HCT116 (cell line): Measurements from ENCODE around the gene LSM12. TPM values are rescaled to one million over a fixed set of nuclear protein-coding genes. Genes with fewer than 3 reads are reported as not detected.

Experiments used
- ATAC-seq: fragments of 200-7000 bp; cut with Tn5 transposase; 2 replicates; pipeline ENCODE4 v1.9.1; 2020; ENCODE audit warnings: mild to moderate bottlenecking, moderate library complexity
- BruUV-seq: library from RNA; stranded (reverse); fragments of 400-500 nt; replicated peaks from 2 replicates; lab custom pipeline; 2021; lab: Mats Ljungman, UMichigan
- CTCF ChIA-PET: fragments of 300-600 bp; sonication (Branson Sonifier 250); formaldehyde crosslinking; loops from one replicate; lab custom pipeline; 2021; ENCODE audit warnings: antibody characterized with exemption; lab: Charles Lee
- POLR2A ChIA-PET: fragments of 300-600, 350-600 bp; sonication (Branson Sonifier 250); formaldehyde crosslinking; loops from one replicate; lab custom pipeline; 2021; ENCODE audit warnings: antibody characterized with exemption; lab: Charles Lee
- RAD21 ChIA-PET, 2 experiments: fragments of 300-600 bp; sonication (Branson Sonifier 250); formaldehyde crosslinking; loops; one replicate each; lab custom pipeline; 2023; ENCODE audit warnings: low total read pairs in 2 of 2; ENCODE audit not compliant: uncharacterized antibody in 2 of 2, unreplicated experiment in 2 of 2, low non-redundant PET in 1 of 2; lab: Charles Lee
- DNase-seq: peaks from one replicate; pipeline ENCODE4 v3.0.0-alpha.2; 2010; ENCODE audit warnings: low read depth, low spot score
- H2AFZ ChIP-seq: fragments of 200-600 bp; shearing (Covaris generic), sonication (generic); 2 replicates; pipeline ENCODE4 v1.6.1; 2017; ENCODE audit warnings: low read depth, mixed run types, mixed read lengths, antibody characterized with exemption, low read length; ENCODE audit not compliant: poor library complexity, severe bottlenecking
- H3K27ac ChIP-seq: 2 replicates; pipeline ENCODE4 v1.5.1; 2012; ENCODE audit warnings: low read depth, low read length
- H3K27me3 ChIP-seq: fragments of 200-600 bp; sonication (generic); 2 replicates; pipeline ENCODE4 v1.6.1; 2016; ENCODE audit warnings: mixed run types, low read length, mixed read lengths; ENCODE audit not compliant: insufficient read depth
- H3K36me3 ChIP-seq, 2 experiments: fragments of 200-500 bp in 1 of 2; fragments of 200-600 bp in 1 of 2; sonication (Bioruptor generic) in 1 of 2; sonication (generic) in 1 of 2; 2 replicates each; pipeline versions ENCODE4 v1.5.1 to v1.6.1; 2014 to 2016; ENCODE audit warnings: low read length in 2 of 2, inconsistent platforms in 1 of 2, mixed read lengths in 1 of 2, mixed run types in 1 of 2; ENCODE audit not compliant: insufficient read depth in 2 of 2, control insufficient read depth in 1 of 2
- H3K4me1 ChIP-seq, 2 experiments: fragments of 200-600 bp in 1 of 2; sonication (generic) in 1 of 2; 2 replicates each; pipeline versions ENCODE4 v1.5.1 to v1.6.1; 2012 to 2017; ENCODE audit warnings: low read length in 2 of 2, inconsistent platforms in 1 of 2, mild to moderate bottlenecking in 1 of 2, mixed read lengths in 1 of 2, mixed run types in 1 of 2, moderate library complexity in 1 of 2; ENCODE audit not compliant: insufficient read depth in 2 of 2, control insufficient read depth in 1 of 2
- H3K4me2 ChIP-seq: fragments of 200-600 bp; sonication (generic); 2 replicates; pipeline ENCODE4 v1.6.1; 2017; ENCODE audit warnings: mixed run types, low read length, mixed read lengths
- H3K4me3 ChIP-seq, 2 experiments: fragments of 200-600 bp in 1 of 2; sonication (generic) in 1 of 2; replicated peaks in 1 of 2; 2 replicates each; pipeline ENCODE4 v1.5.1; 2011 to 2016; ENCODE audit warnings: low read length in 2 of 2, control low read depth in 1 of 2, low read depth in 1 of 2, mild to moderate bottlenecking in 1 of 2, mixed read lengths in 1 of 2, mixed run types in 1 of 2
- H3K79me2 ChIP-seq: fragments of 200-600 bp; sonication (generic); 2 replicates; pipeline ENCODE4 v1.6.1; 2017; ENCODE audit warnings: mild to moderate bottlenecking, mixed run types, low read length, moderate library complexity, mixed read lengths; ENCODE audit not compliant: insufficient read depth
- H3K9ac ChIP-seq: fragments of 200-600 bp; sonication (generic); 2 replicates; pipeline ENCODE4 v1.6.1; 2016; ENCODE audit warnings: low read length, mixed read lengths
- H3K9me2 ChIP-seq: fragments of 200-600 bp; sonication (generic), shearing (Covaris generic); 2 replicates; pipeline ENCODE4 v1.6.1; 2017; ENCODE audit warnings: mixed run types, mild to moderate bottlenecking, moderate library complexity; ENCODE audit not compliant: insufficient read depth
- H3K9me3 ChIP-seq, 2 experiments: fragments of 200-500 bp in 1 of 2; fragments of 200-600 bp in 1 of 2; sonication (Bioruptor generic) in 1 of 2; sonication (generic) in 1 of 2; 2 replicates each; pipeline ENCODE4 v1.6.1; 2014 to 2017; ENCODE audit warnings: low read length in 2 of 2, mixed read lengths in 2 of 2, inconsistent platforms in 1 of 2, low read depth in 1 of 2, mild to moderate bottlenecking in 1 of 2, mixed run types in 1 of 2, moderate library complexity in 1 of 2; ENCODE audit not compliant: control insufficient read depth in 1 of 2, insufficient read depth in 1 of 2
- H4K20me1 ChIP-seq: fragments of 200-600 bp; sonication (generic), shearing (Covaris generic); 2 replicates; pipeline ENCODE4 v1.6.1; 2017; ENCODE audit warnings: mixed run types, mild to moderate bottlenecking, moderate library complexity; ENCODE audit not compliant: insufficient read depth
- CBX3 ChIP-seq: IDR thresholded peaks from 2 replicates; pipeline ENCODE4 v1.6.1; 2012; ENCODE audit warnings: low read depth
- CEBPB ChIP-seq: IDR thresholded peaks from 2 replicates; pipeline ENCODE4 v1.6.1; 2012; ENCODE audit warnings: low read depth
- CTCF ChIP-seq, 3 experiments: fragments of 200-600 bp in 1 of 3; sonication (generic) in 1 of 3; IDR thresholded peaks in 2 of 3; conservative IDR thresholded peaks in 1 of 3; 2 replicates each; pipeline ENCODE4 v1.5.1; 2012 to 2017; ENCODE audit warnings: low read depth in 2 of 3, low read length in 2 of 3, antibody characterized with exemption in 1 of 3, borderline replicate concordance in 1 of 3, control low read depth in 1 of 3, mild to moderate bottlenecking in 1 of 3, mixed read lengths in 1 of 3, mixed run types in 1 of 3, moderate library complexity in 1 of 3; ENCODE audit not compliant: insufficient read depth in 1 of 3
- ELF1 ChIP-seq: IDR thresholded peaks from 2 replicates; pipeline ENCODE4 v1.6.1; 2012; ENCODE audit warnings: low read depth, borderline replicate concordance
- EZH2 ChIP-seq: fragments of 200-600 bp; sonication (generic); IDR thresholded peaks from 2 replicates; pipeline ENCODE4 v1.6.1; 2017; ENCODE audit warnings: antibody characterized with exemption, mixed run types
- EZH2phosphoT487 ChIP-seq: fragments of 200-600 bp; IDR thresholded peaks from 2 replicates; pipeline ENCODE4 v1.6.1; 2018; ENCODE audit warnings: antibody characterized with exemption, borderline replicate concordance
- FOSL1 ChIP-seq: IDR thresholded peaks from 2 replicates; pipeline ENCODE4 v1.6.1; 2012; ENCODE audit warnings: low read depth
- POLR2A ChIP-seq: IDR thresholded peaks from 2 replicates; pipeline ENCODE4 v1.7.0; 2011; ENCODE audit warnings: borderline replicate concordance; ENCODE audit not compliant: insufficient read depth, insufficient read length; ENCODE audit errors: extremely low read depth
- RAD21 ChIP-seq: IDR thresholded peaks from 2 replicates; pipeline ENCODE4 v1.6.1; 2012; ENCODE audit warnings: low read depth, mild to moderate bottlenecking
- REST ChIP-seq: IDR thresholded peaks from 2 replicates; pipeline ENCODE4 v1.6.1; 2012; ENCODE audit warnings: low read depth
- SIN3A ChIP-seq: IDR thresholded peaks from 2 replicates; pipeline ENCODE4 v1.6.1; 2012; ENCODE audit warnings: low read depth
- SP1 ChIP-seq: IDR thresholded peaks from 2 replicates; pipeline ENCODE4 v1.6.1; 2012; ENCODE audit warnings: low read depth
- TCF7L2 ChIP-seq: IDR thresholded peaks from 2 replicates; pipeline ENCODE4 v1.7.0; 2011; ENCODE audit warnings: borderline replicate concordance, inconsistent platforms; ENCODE audit not compliant: insufficient read depth, insufficient read length; ENCODE audit errors: extremely low read depth
- YY1 ChIP-seq: IDR thresholded peaks from 2 replicates; pipeline ENCODE4 v1.6.1; 2011; ENCODE audit warnings: low read length, low read depth, moderate library complexity, mild to moderate bottlenecking; ENCODE audit not compliant: insufficient replicate concordance; ENCODE audit errors: extremely low read depth
- ZNF274 ChIP-seq: fragments of 200-500 bp; sonication (Bioruptor generic); IDR thresholded peaks from 2 replicates; pipeline ENCODE4 v1.6.1; 2014; ENCODE audit warnings: mild to moderate bottlenecking, low read depth, low read length, inconsistent platforms
- intact Hi-C: fragments of 100-400 bp; cut with micrococcal nuclease; formaldehyde crosslinking; loops from 2 replicates; pipeline ENCODE4 v1.10.0; 2022
- total RNA-seq: library from RNA; stranded (reverse); gene quantifications from one replicate; pipeline ENCODE4 v1.2.1, GENCODE V29; 2021; ENCODE audit not compliant: unreplicated experiment
- TF ChIP-seq, protein P1 (sequence below): IDR thresholded peaks from 2 replicates; pipeline ENCODE4 v1.6.1; 2011; ENCODE audit warnings: mild to moderate bottlenecking, low read length, moderate library complexity; ENCODE audit not compliant: insufficient replicate concordance; ENCODE audit errors: extremely low read depth
- TF ChIP-seq, protein P2 (sequence below): IDR thresholded peaks from 2 replicates; pipeline ENCODE4 v1.6.1; 2012

The LSM12 gene
- total RNA-seq, 1 experiment from 2014 or later: 99.6 TPM

DNA sequence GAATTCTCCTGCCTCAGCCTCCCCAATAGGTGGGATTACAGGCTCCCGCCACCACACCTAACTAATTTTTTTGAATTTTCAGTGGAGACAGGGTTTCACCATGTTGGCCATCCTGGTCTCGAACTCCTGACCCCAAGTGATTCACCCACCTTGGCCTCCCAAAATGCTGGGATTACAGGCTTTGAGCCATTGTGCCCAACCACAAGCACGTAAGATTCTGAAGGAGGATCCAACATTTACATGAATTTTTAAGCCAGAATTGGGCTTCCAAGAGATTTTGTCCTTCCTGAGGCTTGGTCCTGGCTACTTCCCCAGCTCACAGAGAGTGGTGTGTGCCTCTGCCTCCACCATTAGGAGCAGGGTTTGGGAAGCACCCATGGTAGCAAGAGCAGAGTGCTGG lies 15.2 kb upstream of the LSM12 start:
- H3K4me3 ChIP-seq: no peak overlapping the region
- ChIA-PET RAD21 (interaction anchor here in 1 of 2 experiments (0.6 kb wide), 1 partner anchor 91 kb away, joined by 3 read pairs; no protein-coding TSS in a partner anchor), POLR2A (no interaction called here), CTCF (no interaction called here)
- H3K27me3 ChIP-seq: no peaks in the 10 kb centered on the region
- H3K4me1 ChIP-seq: peaks cover 23 to 41% of the 10 kb centered on the region in 2 experiments
- H3K36me3 ChIP-seq: peaks cover 0 to 10% of the 10 kb centered on the region in 2 experiments; a peak in 2 of 4 replicates
- no peak overlapping the region for H3K9ac ChIP-seq
- TF ChIP-seq, protein P1, sequence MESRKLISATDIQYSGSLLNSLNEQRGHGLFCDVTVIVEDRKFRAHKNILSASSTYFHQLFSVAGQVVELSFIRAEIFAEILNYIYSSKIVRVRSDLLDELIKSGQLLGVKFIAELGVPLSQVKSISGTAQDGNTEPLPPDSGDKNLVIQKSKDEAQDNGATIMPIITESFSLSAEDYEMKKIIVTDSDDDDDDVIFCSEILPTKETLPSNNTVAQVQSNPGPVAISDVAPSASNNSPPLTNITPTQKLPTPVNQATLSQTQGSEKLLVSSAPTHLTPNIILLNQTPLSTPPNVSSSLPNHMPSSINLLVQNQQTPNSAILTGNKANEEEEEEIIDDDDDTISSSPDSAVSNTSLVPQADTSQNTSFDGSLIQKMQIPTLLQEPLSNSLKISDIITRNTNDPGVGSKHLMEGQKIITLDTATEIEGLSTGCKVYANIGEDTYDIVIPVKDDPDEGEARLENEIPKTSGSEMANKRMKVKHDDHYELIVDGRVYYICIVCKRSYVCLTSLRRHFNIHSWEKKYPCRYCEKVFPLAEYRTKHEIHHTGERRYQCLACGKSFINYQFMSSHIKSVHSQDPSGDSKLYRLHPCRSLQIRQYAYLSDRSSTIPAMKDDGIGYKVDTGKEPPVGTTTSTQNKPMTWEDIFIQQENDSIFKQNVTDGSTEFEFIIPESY: no peak
- TF ChIP-seq YY1: no peak
- TF ChIP-seq SP1: no peak
- TF ChIP-seq EZH2: no peak
- no peak for TF ChIP-seq ZNF274
- TF ChIP-seq, protein P2, sequence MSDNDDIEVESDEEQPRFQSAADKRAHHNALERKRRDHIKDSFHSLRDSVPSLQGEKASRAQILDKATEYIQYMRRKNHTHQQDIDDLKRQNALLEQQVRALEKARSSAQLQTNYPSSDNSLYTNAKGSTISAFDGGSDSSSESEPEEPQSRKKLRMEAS: no peak
- TF ChIP-seq REST: no peak
- TF ChIP-seq TCF7L2: no peak
- no peak for TF ChIP-seq ELF1
- no peak for TF ChIP-seq CBX3
- TF ChIP-seq CEBPB: no peak
- no peak for TF ChIP-seq POLR2A
- no peak for TF ChIP-seq FOSL1
- no peak for TF ChIP-seq SIN3A
- no peak for TF ChIP-seq CTCF (IDR thresholded peaks at IDR 0.05 in 2 of 3, conservative IDR thresholded peaks at IDR 0.05 in 1 of 3; ENCODE audit: borderline replicate concordance in 1 of 3, insufficient read depth in 1 of 3, low read depth in 2 of 3, low read length in 2 of 3)
- no peak for TF ChIP-seq EZH2phosphoT487
- no peak for TF ChIP-seq RAD21
- H3K9me3 ChIP-seq: no peaks in the 10 kb centered on the region
- BruUV-seq: TSS peak; percentile 20
- no peaks in the 10 kb centered on the region for H4K20me1 ChIP-seq
- peak overlapping the region; percentile 50 for H3K4me2 ChIP-seq
- H2AFZ ChIP-seq: no peak overlapping the region
- ATAC-seq: no peak
- intact Hi-C loops: loop anchor here (5.0 kb wide), 1 partner anchor 36 kb away; no protein-coding TSS in a partner anchor
- no peak overlapping the region for H3K27ac ChIP-seq
- no peaks in the 10 kb centered on the region for H3K9me2 ChIP-seq
- no peak for DNase-seq
- no peaks in the 10 kb centered on the region for H3K79me2 ChIP-seq
